Raji (cell line): Measurements from ENCODE around the gene TAS2R8.

ENCODE experiments used
- POLR2A ChIP-seq: IDR thresholded peaks from 2 replicates; pipeline ENCODE4 v1.6.1; 2011; ENCODE audit warnings: low read depth, low read length, control low read depth; ENCODE audit not compliant: insufficient read depth

Gene TAS2R8

GRCh38 chr12:10783252-10783651 is 23.8 kb downstream of the TAS2R8 start:
- no peak for TF ChIP-seq POLR2A

DNA sequence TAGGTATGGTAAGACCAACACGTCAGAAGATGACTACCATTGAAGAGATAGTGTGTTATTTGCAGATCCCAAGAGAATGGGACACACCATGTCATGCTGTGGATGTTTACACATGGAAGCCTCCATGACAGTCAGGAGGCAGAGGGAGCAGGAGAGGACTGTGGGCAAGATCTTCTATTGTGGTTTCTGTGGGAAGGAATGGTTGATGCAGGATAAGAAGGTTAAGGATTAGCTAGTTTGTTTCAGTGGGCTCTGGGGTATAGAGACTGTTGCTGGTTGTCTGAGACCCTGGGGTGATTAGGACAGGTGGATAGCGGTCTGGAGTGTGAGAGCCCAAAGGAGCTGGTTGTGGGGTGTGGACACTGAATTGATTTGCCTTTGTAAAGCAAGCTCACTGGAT is 28.0 kb downstream of the TAS2R8 start:
- TF ChIP-seq POLR2A = no peak

DNA sequence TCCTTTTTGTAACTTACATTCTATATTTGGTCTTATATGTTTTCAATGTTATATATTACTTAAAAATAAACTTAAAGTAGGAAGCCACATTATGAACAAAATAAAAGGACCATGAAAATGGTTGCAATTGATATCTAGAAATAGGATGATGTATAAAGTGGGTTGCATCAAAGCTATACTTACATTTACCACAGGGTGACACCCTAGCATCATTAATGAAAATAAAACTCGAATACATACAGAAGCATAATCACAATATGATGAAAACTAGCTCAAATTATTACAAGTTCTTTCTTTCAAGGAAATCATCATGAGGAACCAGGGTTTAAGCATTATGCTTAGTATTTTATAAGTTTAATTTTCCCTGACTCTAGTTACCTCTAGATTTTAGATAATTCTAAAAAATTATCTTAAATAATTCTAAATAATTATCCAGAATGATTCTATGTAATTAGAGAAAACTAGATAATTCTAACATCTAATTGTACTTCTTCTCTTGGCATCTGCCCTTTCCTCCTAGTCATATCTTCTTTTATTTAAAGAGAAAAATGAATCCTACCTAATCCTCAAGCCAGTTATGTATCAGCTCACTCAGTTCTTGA is 35.9 kb downstream of the TAS2R8 start:
- no peak for TF ChIP-seq POLR2A

DNA sequence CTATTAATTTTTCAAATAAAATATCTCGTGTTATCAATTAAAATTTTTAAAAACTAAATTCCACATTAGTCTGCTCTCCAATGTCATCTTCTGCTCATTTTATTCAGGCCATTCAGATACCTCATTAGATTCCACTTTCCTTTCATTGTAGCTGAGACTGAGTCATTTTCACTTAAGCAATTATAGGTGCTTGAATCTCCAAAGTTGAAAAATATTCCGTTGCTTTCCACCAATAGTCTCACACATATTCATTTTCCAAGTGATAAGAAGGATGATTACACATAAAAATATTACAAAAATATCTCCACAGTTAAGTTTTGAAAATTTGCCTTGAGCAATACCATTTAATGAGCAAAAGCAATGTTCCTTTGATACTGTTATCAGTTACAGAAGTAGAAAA is 47.4 kb downstream of the TAS2R8 start:
- TF ChIP-seq POLR2A = no peak

DNA sequence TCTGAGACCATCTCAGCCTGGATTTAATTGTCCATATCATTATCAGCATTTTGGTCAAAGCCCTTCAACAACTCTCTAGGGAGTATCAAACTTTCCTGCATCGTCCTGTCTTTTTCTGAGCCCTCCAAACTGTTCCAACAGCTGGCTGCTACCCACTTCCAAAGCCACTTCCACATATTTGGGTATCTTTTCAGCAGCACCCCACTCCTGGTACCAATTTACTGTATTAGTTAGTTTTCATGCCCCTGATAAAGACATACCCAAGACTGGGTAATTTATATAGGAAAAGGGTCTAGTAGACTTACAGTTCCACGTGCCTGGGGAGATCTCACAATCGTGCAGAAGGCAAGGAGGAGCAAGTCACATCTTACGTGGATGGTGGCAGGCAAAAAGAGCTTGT is 50.9 kb downstream of the TAS2R8 start:
- no peak for TF ChIP-seq POLR2A
